HCT116 (cell line): Measurements from ENCODE around the gene LRRC46. TPM values are rescaled to one million over a fixed set of nuclear protein-coding genes. Genes with fewer than 3 reads are reported as not detected.

Experiments used
- ATAC-seq: fragments of 200-7000 bp; cut with Tn5 transposase; 2 replicates; pipeline ENCODE4 v1.9.1; 2020; ENCODE audit warnings: mild to moderate bottlenecking, moderate library complexity
- BruUV-seq: library from RNA; stranded (reverse); fragments of 400-500 nt; replicated peaks from 2 replicates; lab custom pipeline; 2021; lab: Mats Ljungman, UMichigan
- CTCF ChIA-PET: fragments of 300-600 bp; sonication (Branson Sonifier 250); formaldehyde crosslinking; loops from one replicate; lab custom pipeline; 2021; ENCODE audit warnings: antibody characterized with exemption; lab: Charles Lee
- POLR2A ChIA-PET: fragments of 300-600, 350-600 bp; sonication (Branson Sonifier 250); formaldehyde crosslinking; loops from one replicate; lab custom pipeline; 2021; ENCODE audit warnings: antibody characterized with exemption; lab: Charles Lee
- RAD21 ChIA-PET, 2 experiments: fragments of 300-600 bp; sonication (Branson Sonifier 250); formaldehyde crosslinking; loops; one replicate each; lab custom pipeline; 2023; ENCODE audit warnings: low total read pairs in 2 of 2; ENCODE audit not compliant: uncharacterized antibody in 2 of 2, unreplicated experiment in 2 of 2, low non-redundant PET in 1 of 2; lab: Charles Lee
- DNase-seq: peaks from one replicate; pipeline ENCODE4 v3.0.0-alpha.2; 2010; ENCODE audit warnings: low read depth, low spot score
- H2AFZ ChIP-seq: fragments of 200-600 bp; shearing (Covaris generic), sonication (generic); 2 replicates; pipeline ENCODE4 v1.6.1; 2017; ENCODE audit warnings: low read depth, mixed run types, mixed read lengths, antibody characterized with exemption, low read length; ENCODE audit not compliant: poor library complexity, severe bottlenecking
- H3K27ac ChIP-seq: 2 replicates; pipeline ENCODE4 v1.5.1; 2012; ENCODE audit warnings: low read depth, low read length
- H3K27me3 ChIP-seq: fragments of 200-600 bp; sonication (generic); 2 replicates; pipeline ENCODE4 v1.6.1; 2016; ENCODE audit warnings: mixed run types, low read length, mixed read lengths; ENCODE audit not compliant: insufficient read depth
- H3K36me3 ChIP-seq, 2 experiments: fragments of 200-500 bp in 1 of 2; fragments of 200-600 bp in 1 of 2; sonication (Bioruptor generic) in 1 of 2; sonication (generic) in 1 of 2; 2 replicates each; pipeline versions ENCODE4 v1.5.1 to v1.6.1; 2014 to 2016; ENCODE audit warnings: low read length in 2 of 2, inconsistent platforms in 1 of 2, mixed read lengths in 1 of 2, mixed run types in 1 of 2; ENCODE audit not compliant: insufficient read depth in 2 of 2, control insufficient read depth in 1 of 2
- H3K4me1 ChIP-seq, 2 experiments: fragments of 200-600 bp in 1 of 2; sonication (generic) in 1 of 2; 2 replicates each; pipeline versions ENCODE4 v1.5.1 to v1.6.1; 2012 to 2017; ENCODE audit warnings: low read length in 2 of 2, inconsistent platforms in 1 of 2, mild to moderate bottlenecking in 1 of 2, mixed read lengths in 1 of 2, mixed run types in 1 of 2, moderate library complexity in 1 of 2; ENCODE audit not compliant: insufficient read depth in 2 of 2, control insufficient read depth in 1 of 2
- H3K4me2 ChIP-seq: fragments of 200-600 bp; sonication (generic); 2 replicates; pipeline ENCODE4 v1.6.1; 2017; ENCODE audit warnings: mixed run types, low read length, mixed read lengths
- H3K4me3 ChIP-seq, 2 experiments: fragments of 200-600 bp in 1 of 2; sonication (generic) in 1 of 2; replicated peaks in 1 of 2; 2 replicates each; pipeline ENCODE4 v1.5.1; 2011 to 2016; ENCODE audit warnings: low read length in 2 of 2, control low read depth in 1 of 2, low read depth in 1 of 2, mild to moderate bottlenecking in 1 of 2, mixed read lengths in 1 of 2, mixed run types in 1 of 2
- H3K79me2 ChIP-seq: fragments of 200-600 bp; sonication (generic); 2 replicates; pipeline ENCODE4 v1.6.1; 2017; ENCODE audit warnings: mild to moderate bottlenecking, mixed run types, low read length, moderate library complexity, mixed read lengths; ENCODE audit not compliant: insufficient read depth
- H3K9ac ChIP-seq: fragments of 200-600 bp; sonication (generic); 2 replicates; pipeline ENCODE4 v1.6.1; 2016; ENCODE audit warnings: low read length, mixed read lengths
- H3K9me2 ChIP-seq: fragments of 200-600 bp; sonication (generic), shearing (Covaris generic); 2 replicates; pipeline ENCODE4 v1.6.1; 2017; ENCODE audit warnings: mixed run types, mild to moderate bottlenecking, moderate library complexity; ENCODE audit not compliant: insufficient read depth
- H3K9me3 ChIP-seq, 2 experiments: fragments of 200-500 bp in 1 of 2; fragments of 200-600 bp in 1 of 2; sonication (Bioruptor generic) in 1 of 2; sonication (generic) in 1 of 2; 2 replicates each; pipeline ENCODE4 v1.6.1; 2014 to 2017; ENCODE audit warnings: low read length in 2 of 2, mixed read lengths in 2 of 2, inconsistent platforms in 1 of 2, low read depth in 1 of 2, mild to moderate bottlenecking in 1 of 2, mixed run types in 1 of 2, moderate library complexity in 1 of 2; ENCODE audit not compliant: control insufficient read depth in 1 of 2, insufficient read depth in 1 of 2
- H4K20me1 ChIP-seq: fragments of 200-600 bp; sonication (generic), shearing (Covaris generic); 2 replicates; pipeline ENCODE4 v1.6.1; 2017; ENCODE audit warnings: mixed run types, mild to moderate bottlenecking, moderate library complexity; ENCODE audit not compliant: insufficient read depth
- CTCF ChIP-seq, 3 experiments: fragments of 200-600 bp in 1 of 3; sonication (generic) in 1 of 3; IDR thresholded peaks in 2 of 3; conservative IDR thresholded peaks in 1 of 3; 2 replicates each; pipeline ENCODE4 v1.5.1; 2012 to 2017; ENCODE audit warnings: low read depth in 2 of 3, low read length in 2 of 3, antibody characterized with exemption in 1 of 3, borderline replicate concordance in 1 of 3, control low read depth in 1 of 3, mild to moderate bottlenecking in 1 of 3, mixed read lengths in 1 of 3, mixed run types in 1 of 3, moderate library complexity in 1 of 3; ENCODE audit not compliant: insufficient read depth in 1 of 3
- EGR1 ChIP-seq: IDR thresholded peaks from 2 replicates; pipeline ENCODE4 v1.6.1; 2012; ENCODE audit warnings: low read depth
- EZH2 ChIP-seq: fragments of 200-600 bp; sonication (generic); IDR thresholded peaks from 2 replicates; pipeline ENCODE4 v1.6.1; 2017; ENCODE audit warnings: antibody characterized with exemption, mixed run types
- EZH2phosphoT487 ChIP-seq: fragments of 200-600 bp; IDR thresholded peaks from 2 replicates; pipeline ENCODE4 v1.6.1; 2018; ENCODE audit warnings: antibody characterized with exemption, borderline replicate concordance
- FOSL1 ChIP-seq: IDR thresholded peaks from 2 replicates; pipeline ENCODE4 v1.6.1; 2012; ENCODE audit warnings: low read depth
- JUND ChIP-seq: IDR thresholded peaks from 2 replicates; pipeline ENCODE4 v1.6.1; 2012
- MAX ChIP-seq: IDR thresholded peaks from 2 replicates; pipeline ENCODE4 v1.6.1; 2012
- POLR2AphosphoS5 ChIP-seq: IDR thresholded peaks from 2 replicates; pipeline ENCODE4 v1.6.1; 2011; ENCODE audit warnings: mild to moderate bottlenecking, low read depth, low read length, moderate library complexity
- RAD21 ChIP-seq: IDR thresholded peaks from 2 replicates; pipeline ENCODE4 v1.6.1; 2012; ENCODE audit warnings: low read depth, mild to moderate bottlenecking
- SIN3A ChIP-seq: IDR thresholded peaks from 2 replicates; pipeline ENCODE4 v1.6.1; 2012; ENCODE audit warnings: low read depth
- ZBTB33 ChIP-seq: IDR thresholded peaks from 2 replicates; pipeline ENCODE4 v1.6.1; 2011; ENCODE audit warnings: mild to moderate bottlenecking, low read length, moderate library complexity; ENCODE audit not compliant: insufficient replicate concordance; ENCODE audit errors: extremely low read depth
- ZFX ChIP-seq: fragments of 450-650 bp; IDR thresholded peaks from 2 replicates; pipeline ENCODE4 v1.6.1; 2017
- intact Hi-C: fragments of 100-400 bp; cut with micrococcal nuclease; formaldehyde crosslinking; loops from 2 replicates; pipeline ENCODE4 v1.10.0; 2022
- total RNA-seq: library from RNA; stranded (reverse); gene quantifications from one replicate; pipeline ENCODE4 v1.2.1, GENCODE V29; 2021; ENCODE audit not compliant: unreplicated experiment

LRRC46 gene
- total RNA-seq, 1 experiment from 2014 or later = 0.76 TPM

GRCh38 chr17:47821031-47821423 is 10.4 kb upstream of the LRRC46 start:
- BruUV-seq = no TSS peak

GRCh38 chr17:47821424-47822391 is 9.8 kb upstream of the LRRC46 start, which contains the start of gene OSBPL7:
Gene OSBPL7 (minus strand): TSS chr17:47821794. CDS start chr17:47820278, 1,516 bp downstream.
- Histone ChIP-seq H3K27me3 (no peaks in the 10 kb centered on the region), H3K9me2 (no peaks in the 10 kb centered on the region), H3K4me2 (peak within 1 kb of the TSS; percentile 93), H3K36me3 (peaks cover 18 to 20% of the 10 kb centered on the region in 2 experiments), H3K9ac (peak within 1 kb of the TSS; percentile 75), H3K79me2 (no peaks in the 10 kb centered on the region), H4K20me1 (no peaks in the 10 kb centered on the region), H3K9me3 (no peaks in the 10 kb centered on the region), H3K27ac (peak within 1 kb of the TSS; percentile 47), H3K4me1 (peaks cover 16 to 27% of the 10 kb centered on the region in 2 experiments), H3K4me3 (peak within 1 kb of the TSS; percentile 70 to 87), H2AFZ (peak within 1 kb of the TSS; percentile 58)
- ATAC-seq (peak; percentile 91), DNase-seq (peak; percentile 63)
- intact Hi-C loops = no loop called here
- ChIA-PET POLR2A (interaction anchor here (0.6 to 1.2 kb wide), 4 partner anchors 10 to 165 kb away, joined by 3 to 18 read pairs (median 4); partner anchors contain the start of genes LRRC46, MRPL10 and SP2), CTCF (interaction anchor here (0.8 to 2.6 kb wide), 6 partner anchors 9 to 125 kb away, joined by 3 to 23 read pairs (median 4); partner anchors contain the start of genes LRRC46, MRPL10 and SCRN2), RAD21 (interaction anchor here in 1 of 2 experiments (0.8 kb wide), 1 partner anchor 10 kb away, joined by 3 read pairs; the partner anchor contains the start of genes LRRC46 and MRPL10)
- BruUV-seq = no TSS peak
- no peak for TF ChIP-seq EZH2
- TF ChIP-seq CTCF (IDR thresholded peaks at IDR 0.05 in 2 of 3, conservative IDR thresholded peaks at IDR 0.05 in 1 of 3; ENCODE audit: borderline replicate concordance in 1 of 3, insufficient read depth in 1 of 3, low read depth in 2 of 3, low read length in 2 of 3) = peak; percentile 7 to 62 (median 49); a peak in 4 of 6 replicates
- TF ChIP-seq POLR2AphosphoS5 = peak; percentile 95
- no peak for TF ChIP-seq EGR1
- TF ChIP-seq SIN3A = no peak; the same call in none of the 2 replicates
- no peak for TF ChIP-seq ZFX
- TF ChIP-seq RAD21 = no peak
- no peak for TF ChIP-seq EZH2phosphoT487
- TF ChIP-seq JUND = no peak
- no peak; the same call in 1 of the 2 replicates for TF ChIP-seq MAX
- peak; percentile 45 for TF ChIP-seq ZBTB33

More at GRCh38 chr17:47821031-47821423, 10.4 kb upstream of the LRRC46 start:
- POLR2A ChIA-PET = interaction anchor here (0.9 to 1.2 kb wide), 3 partner anchors 10 to 164 kb away, joined by 4 to 18 read pairs (median 5); partner anchors contain the start of genes LRRC46, MRPL10 and SP2
- Histone ChIP-seq H3K9ac (peak overlapping the region; percentile 75), H2AFZ (no peak overlapping the region), H3K4me2 (peak overlapping the region; percentile 93), H3K4me3 (peak overlapping the region; percentile 70 to 87), H3K4me1 (peaks cover 16 to 27% of the 10 kb centered on the region in 2 experiments), H3K79me2 (no peaks in the 10 kb centered on the region), H3K27me3 (no peaks in the 10 kb centered on the region), H4K20me1 (no peaks in the 10 kb centered on the region), H3K9me2 (no peaks in the 10 kb centered on the region), H3K36me3 (peaks cover 12 to 13% of the 10 kb centered on the region in 2 experiments; a peak in 3 of 4 replicates), H3K9me3 (no peaks in the 10 kb centered on the region), H3K27ac (peak overlapping the region; percentile 47)
- CTCF ChIA-PET = interaction anchor here (0.8 to 2.6 kb wide), 6 partner anchors 10 to 126 kb away, joined by 3 to 23 read pairs (median 4); partner anchors contain the start of genes LRRC46, MRPL10 and SCRN2
- DNase-seq = no peak
- TF ChIP-seq FOSL1 (no peak), SIN3A (no peak)
- RAD21 ChIA-PET = interaction anchor here in 1 of 2 experiments (0.8 kb wide), 1 partner anchor 11 kb away, joined by 3 read pairs; the partner anchor contains the start of genes LRRC46 and MRPL10
- intact Hi-C loops = no loop called here
- peak; percentile 8 for ATAC-seq
